Measurements from ENCODE around the gene SKAP1.
A peak's percentile ranks its signal among the peaks of the same experiment; 100 is the strongest.

The SKAP1 gene

DNA sequence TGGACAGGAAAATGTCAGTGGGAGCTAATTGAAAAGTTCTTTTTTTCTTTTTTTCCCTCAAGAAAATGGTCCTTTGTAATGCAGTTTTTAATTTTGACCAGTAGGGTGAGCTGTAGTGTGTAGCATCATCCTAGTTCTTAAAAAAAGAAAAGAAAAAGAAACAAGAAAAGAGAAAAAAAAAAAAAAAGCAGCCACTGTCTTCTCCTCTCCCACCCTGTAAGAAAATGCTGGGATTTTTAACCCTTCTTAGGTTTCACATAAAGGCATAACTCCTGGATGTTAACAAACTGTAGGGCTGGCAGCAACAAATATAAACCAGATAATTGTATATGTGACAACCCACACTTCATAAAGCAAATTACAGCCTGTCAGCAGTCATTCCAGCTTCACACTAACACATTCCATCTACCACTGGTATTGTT is 78.1 kb downstream of the SKAP1 start:
- DNase-seq (ENCODE audit: low spot score), result peak; percentile 30
- Histone ChIP-seq H3K9me3 (replicated peaks in 1 of 2; ENCODE audit: control insufficient read depth in 2 of 2, insufficient read depth in 1 of 2, low read depth in 1 of 2, low read length in 2 of 2) (no peaks in the 10 kb centered on the region), H2AFZ (ENCODE audit: low read length) (no peak overlapping the region), H3K23ac (ENCODE audit: low read depth, low read length, poor library complexity) (no peak overlapping the region), H2BK15ac (ENCODE audit: low read length) (no peak overlapping the region), H3K27me3 (ENCODE audit: control insufficient read depth in 3 of 3, insufficient read depth in 3 of 3, low read depth in 1 of 3, low read length in 3 of 3) (peaks cover 0 to 18% (median 0%) of the 10 kb centered on the region in 3 experiments), H3K4ac (ENCODE audit: low read length) (no peak overlapping the region), H3K79me1 (ENCODE audit: low read depth, low read length) (no peaks in the 10 kb centered on the region), H3K9ac (ENCODE audit: low read depth, low read length, poor library complexity) (no peak overlapping the region), H3K27ac (replicated peaks; ENCODE audit: low read length) (no peak overlapping the region), H3K36me3 (replicated peaks in 1 of 2; ENCODE audit: control insufficient read depth in 2 of 2, insufficient read depth in 2 of 2, low read length in 2 of 2) (no peaks in the 10 kb centered on the region), H2BK120ac (ENCODE audit: low read depth, low read length) (no peak overlapping the region), H4K91ac (ENCODE audit: low read depth, low read length, poor library complexity) (no peak overlapping the region), H3K4me3 (ENCODE audit: low read length in 2 of 2) (no peak overlapping the region), H2BK5ac (ENCODE audit: low read length) (no peak overlapping the region), H3K18ac (ENCODE audit: low read length) (no peak overlapping the region), H4K8ac (ENCODE audit: low read depth, low read length) (no peak overlapping the region), H3K4me2 (ENCODE audit: insufficient read depth, low read length, poor library complexity, severe bottlenecking) (no peak overlapping the region), H2AK5ac (ENCODE audit: low read depth, low read length) (no peak overlapping the region), H2BK12ac (ENCODE audit: low read length) (no peak overlapping the region), H3K4me1 (ENCODE audit: control insufficient read depth in 2 of 2, insufficient read depth in 1 of 2, low read depth in 1 of 2, low read length in 2 of 2) (no peaks in the 10 kb centered on the region), H3K14ac (ENCODE audit: low read length) (no peak overlapping the region)

DNA sequence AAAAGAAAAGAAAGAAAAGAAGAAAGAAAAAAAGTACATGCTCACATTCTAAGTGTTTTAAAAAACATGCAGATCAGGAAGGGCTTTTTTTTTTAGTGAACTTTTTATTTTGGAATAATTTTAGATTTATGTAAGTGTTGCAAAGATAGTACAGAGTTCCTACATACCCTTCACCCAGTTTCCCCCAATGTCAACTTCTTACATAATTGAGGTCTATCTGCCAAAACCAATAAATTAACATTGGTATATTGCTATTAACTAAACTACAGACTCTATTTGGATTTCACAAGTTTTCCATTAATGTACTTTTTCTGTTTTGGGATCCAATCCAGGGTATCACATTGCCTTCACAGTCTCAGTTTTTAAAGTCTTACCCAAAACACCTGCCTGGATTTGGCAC is 81.7 kb downstream of the SKAP1 start:
- H4K8ac ChIP-seq (ENCODE audit: low read depth, low read length), result no peak overlapping the region

DNA sequence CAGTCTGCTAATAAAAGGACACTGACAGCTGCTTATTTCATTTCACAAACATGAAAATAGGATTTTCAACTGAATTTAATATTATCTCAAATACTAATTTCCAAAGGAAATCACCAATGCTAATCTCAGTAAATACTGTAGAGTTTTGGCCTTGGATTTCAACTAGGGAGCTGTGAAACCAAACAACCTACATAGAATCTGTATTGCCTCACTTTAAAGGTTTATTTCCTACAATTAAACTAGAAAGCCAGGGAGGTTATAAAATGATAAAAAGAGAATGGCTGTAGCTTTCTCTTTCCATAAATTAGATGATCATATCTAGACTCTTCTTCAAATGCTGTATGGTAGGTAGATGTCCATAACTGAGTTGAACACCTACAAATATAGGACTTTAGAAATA is 82.8 kb downstream of the SKAP1 start:
- H3K36me3 ChIP-seq (replicated peaks in 1 of 2; ENCODE audit: control insufficient read depth in 2 of 2, insufficient read depth in 2 of 2, low read length in 2 of 2), result no peaks in the 10 kb centered on the region
- H2BK5ac ChIP-seq (ENCODE audit: low read length), result no peak overlapping the region
- H4K91ac ChIP-seq (ENCODE audit: low read depth, low read length, poor library complexity), result no peak overlapping the region
- no peak overlapping the region for H2BK120ac ChIP-seq (ENCODE audit: low read depth, low read length)
- H3K18ac ChIP-seq (ENCODE audit: low read length), result no peak overlapping the region
- H3K79me1 ChIP-seq (ENCODE audit: low read depth, low read length), result no peaks in the 10 kb centered on the region
- no peak for DNase-seq (ENCODE audit: low spot score)
- no peak overlapping the region for H3K4me3 ChIP-seq (ENCODE audit: low read length in 2 of 2)
- no peak overlapping the region for H3K23ac ChIP-seq (ENCODE audit: low read depth, low read length, poor library complexity)
- H3K27ac ChIP-seq (replicated peaks; ENCODE audit: low read length), result no peak overlapping the region
- no peak overlapping the region for H2BK12ac ChIP-seq (ENCODE audit: low read length)
- H3K9ac ChIP-seq (ENCODE audit: low read depth, low read length, poor library complexity), result no peak overlapping the region
- H4K8ac ChIP-seq (ENCODE audit: low read depth, low read length), result no peak overlapping the region
- no peaks in the 10 kb centered on the region for H3K9me3 ChIP-seq (replicated peaks in 1 of 2; ENCODE audit: control insufficient read depth in 2 of 2, insufficient read depth in 1 of 2, low read depth in 1 of 2, low read length in 2 of 2)
- no peak overlapping the region for H3K4ac ChIP-seq (ENCODE audit: low read length)
- H3K27me3 ChIP-seq (ENCODE audit: control insufficient read depth in 3 of 3, insufficient read depth in 3 of 3, low read depth in 1 of 3, low read length in 3 of 3), result peaks cover 0 to 22% (median 0%) of the 10 kb centered on the region in 3 experiments
- H2AFZ ChIP-seq (ENCODE audit: low read length), result no peak overlapping the region
- H2AK5ac ChIP-seq (ENCODE audit: low read depth, low read length), result no peak overlapping the region
- no peaks in the 10 kb centered on the region for H3K4me1 ChIP-seq (ENCODE audit: control insufficient read depth in 2 of 2, insufficient read depth in 1 of 2, low read depth in 1 of 2, low read length in 2 of 2)
- no peak overlapping the region for H3K4me2 ChIP-seq (ENCODE audit: insufficient read depth, low read length, poor library complexity, severe bottlenecking)
- no peak overlapping the region for H2BK15ac ChIP-seq (ENCODE audit: low read length)
- H3K14ac ChIP-seq (ENCODE audit: low read length), result no peak overlapping the region

More for the DNA sequence above, 81.7 kb downstream of the SKAP1 start:
- no peak overlapping the region for H2AFZ ChIP-seq (ENCODE audit: low read length)
- H3K23ac ChIP-seq (ENCODE audit: low read depth, low read length, poor library complexity), result no peak overlapping the region
- no peaks in the 10 kb centered on the region for H3K79me1 ChIP-seq (ENCODE audit: low read depth, low read length)
- H2BK5ac ChIP-seq (ENCODE audit: low read length), result no peak overlapping the region
- no peak overlapping the region for H2BK12ac ChIP-seq (ENCODE audit: low read length)
- no peak overlapping the region for H3K14ac ChIP-seq (ENCODE audit: low read length)
- no peak overlapping the region for H2BK15ac ChIP-seq (ENCODE audit: low read length)
- H3K27me3 ChIP-seq (ENCODE audit: control insufficient read depth in 3 of 3, insufficient read depth in 3 of 3, low read depth in 1 of 3, low read length in 3 of 3), result peaks cover 0 to 22% (median 0%) of the 10 kb centered on the region in 3 experiments
- H3K27ac ChIP-seq (replicated peaks; ENCODE audit: low read length), result no peak overlapping the region
- H3K4me1 ChIP-seq (ENCODE audit: control insufficient read depth in 2 of 2, insufficient read depth in 1 of 2, low read depth in 1 of 2, low read length in 2 of 2), result no peaks in the 10 kb centered on the region
- H3K18ac ChIP-seq (ENCODE audit: low read length), result no peak overlapping the region
- H2AK5ac ChIP-seq (ENCODE audit: low read depth, low read length), result no peak overlapping the region
- no peaks in the 10 kb centered on the region for H3K9me3 ChIP-seq (replicated peaks in 1 of 2; ENCODE audit: control insufficient read depth in 2 of 2, insufficient read depth in 1 of 2, low read depth in 1 of 2, low read length in 2 of 2)
- H3K4me3 ChIP-seq (ENCODE audit: low read length in 2 of 2), result no peak overlapping the region
- no peaks in the 10 kb centered on the region for H3K36me3 ChIP-seq (replicated peaks in 1 of 2; ENCODE audit: control insufficient read depth in 2 of 2, insufficient read depth in 2 of 2, low read length in 2 of 2)
- no peak overlapping the region for H2BK120ac ChIP-seq (ENCODE audit: low read depth, low read length)
- no peak overlapping the region for H3K4me2 ChIP-seq (ENCODE audit: insufficient read depth, low read length, poor library complexity, severe bottlenecking)
- DNase-seq (ENCODE audit: low spot score), result no peak
- H4K91ac ChIP-seq (ENCODE audit: low read depth, low read length, poor library complexity), result no peak overlapping the region
- no peak overlapping the region for H3K4ac ChIP-seq (ENCODE audit: low read length)
- no peak overlapping the region for H3K9ac ChIP-seq (ENCODE audit: low read depth, low read length, poor library complexity)

DNA sequence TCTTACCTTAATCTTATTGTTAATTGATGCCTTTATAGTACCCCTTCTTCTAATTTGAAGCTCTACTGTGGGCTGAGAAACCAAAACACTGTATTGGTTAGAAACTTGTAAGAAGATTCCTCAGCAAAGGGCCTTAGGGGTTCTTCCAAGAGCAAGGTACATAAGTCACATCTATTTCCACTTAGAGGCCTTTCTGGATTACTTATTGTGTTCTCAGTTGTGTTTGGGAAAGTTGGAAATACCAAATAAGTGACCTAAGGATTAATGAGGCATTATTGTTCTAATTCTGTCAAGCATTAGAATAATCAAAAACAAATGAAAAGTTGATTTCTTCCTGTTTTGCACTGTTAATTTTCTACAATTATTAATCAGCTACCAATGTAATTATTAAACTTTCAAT is 85.8 kb downstream of the SKAP1 start:
- no peak overlapping the region for H3K4ac ChIP-seq (ENCODE audit: low read length)
- H4K8ac ChIP-seq (ENCODE audit: low read depth, low read length), result no peak overlapping the region
- H4K91ac ChIP-seq (ENCODE audit: low read depth, low read length, poor library complexity), result no peak overlapping the region
- no peak overlapping the region for H3K18ac ChIP-seq (ENCODE audit: low read length)
- H2BK5ac ChIP-seq (ENCODE audit: low read length), result no peak overlapping the region
- H3K14ac ChIP-seq (ENCODE audit: low read length), result no peak overlapping the region
- no peaks in the 10 kb centered on the region for H3K4me1 ChIP-seq (ENCODE audit: control insufficient read depth in 2 of 2, insufficient read depth in 1 of 2, low read depth in 1 of 2, low read length in 2 of 2)
- peaks cover 0 to 20% (median 0%) of the 10 kb centered on the region in 3 experiments for H3K27me3 ChIP-seq (ENCODE audit: control insufficient read depth in 3 of 3, insufficient read depth in 3 of 3, low read depth in 1 of 3, low read length in 3 of 3)
- H3K9ac ChIP-seq (ENCODE audit: low read depth, low read length, poor library complexity), result no peak overlapping the region
- H2BK12ac ChIP-seq (ENCODE audit: low read length), result no peak overlapping the region
- no peak overlapping the region for H3K4me3 ChIP-seq (ENCODE audit: low read length in 2 of 2)
- no peak overlapping the region for H2BK120ac ChIP-seq (ENCODE audit: low read depth, low read length)
- no peak overlapping the region for H2BK15ac ChIP-seq (ENCODE audit: low read length)
- no peak overlapping the region for H3K4me2 ChIP-seq (ENCODE audit: insufficient read depth, low read length, poor library complexity, severe bottlenecking)
- no peak overlapping the region for H2AK5ac ChIP-seq (ENCODE audit: low read depth, low read length)
- no peak overlapping the region for H2AFZ ChIP-seq (ENCODE audit: low read length)
- DNase-seq (ENCODE audit: low spot score), result no peak
- H3K36me3 ChIP-seq (replicated peaks in 1 of 2; ENCODE audit: control insufficient read depth in 2 of 2, insufficient read depth in 2 of 2, low read length in 2 of 2), result no peaks in the 10 kb centered on the region
- no peak overlapping the region for H3K23ac ChIP-seq (ENCODE audit: low read depth, low read length, poor library complexity)
- H3K79me1 ChIP-seq (ENCODE audit: low read depth, low read length), result no peaks in the 10 kb centered on the region
- no peak overlapping the region for H3K27ac ChIP-seq (replicated peaks; ENCODE audit: low read length)
- H3K9me3 ChIP-seq (replicated peaks in 1 of 2; ENCODE audit: control insufficient read depth in 2 of 2, insufficient read depth in 1 of 2, low read depth in 1 of 2, low read length in 2 of 2), result no peaks in the 10 kb centered on the region
